Measurements from ENCODE around the gene DIAPH3. TPM values are rescaled to one million over a fixed set of nuclear protein-coding genes. Genes with fewer than 3 reads are reported as not detected.

Gene DIAPH3
- polyA plus RNA-seq, 3 donors, result 0.04 to 0.09 TPM; not detected in 1

- H3K9ac ChIP-seq (ENCODE audit: insufficient read depth, low read length, poor library complexity, severe bottlenecking), result no peak overlapping the region
- H3K4me3 Mint-ChIP-seq, result no peak overlapping the region
- H3K36me3 ChIP-seq (replicated peaks in 1 of 2; ENCODE audit: control insufficient read depth in 1 of 2, insufficient read depth in 2 of 2, low read length in 2 of 2), result no peaks in the 10 kb centered on the region
- intact Hi-C loops (cut with micrococcal nuclease), result no loop called here
- peaks cover 5 to 9% of the 10 kb centered on the region in 2 donors for H3K36me3 Mint-ChIP-seq
- no peak overlapping the region for H3K27ac Mint-ChIP-seq
- no peaks in the 10 kb centered on the region for H3K79me2 ChIP-seq (ENCODE audit: insufficient read depth, low read length)
- DNase-seq, result no peak
- no peaks in the 10 kb centered on the region for H3K27me3 Mint-ChIP-seq (ENCODE audit: low read depth in 3 of 3)
- H3K4me1 Mint-ChIP-seq, result no peaks in the 10 kb centered on the region
- H3K9me3 Mint-ChIP-seq, result peaks cover 0 to 1% (median 0%) of the 10 kb centered on the region in 7 donors
- no peaks in the 10 kb centered on the region for H3K4me1 ChIP-seq (ENCODE audit: control insufficient read depth in 1 of 2, insufficient read depth in 2 of 2, low read length in 2 of 2)
- TF ChIP-seq CTCF (IDR thresholded peaks at IDR 0.05), result no peak
- H4K20me1 ChIP-seq (ENCODE audit: insufficient read depth, low read length), result no peaks in the 10 kb centered on the region
- no peak overlapping the region for H2AFZ ChIP-seq (ENCODE audit: insufficient read depth, low read depth, low read length, poor library complexity, severe bottlenecking)
- H3K4me2 ChIP-seq (replicated peaks; ENCODE audit: extremely low read depth, low read length, poor library complexity, severe bottlenecking), result no peak overlapping the region
- no CpG with 5 or more reads among the region's 2 CpGs for WGBS (ENCODE audit: insufficient coverage)
- no peak overlapping the region for H3K27ac ChIP-seq (ENCODE audit: low read depth in 1 of 2, low read length in 2 of 2)
- no peaks in the 10 kb centered on the region for H3K9me3 ChIP-seq (replicated peaks in 1 of 2; ENCODE audit: control insufficient read depth in 1 of 2, insufficient read depth in 1 of 2, low read length in 2 of 2)
- no peak overlapping the region for H3K4me3 ChIP-seq (replicated peaks in 1 of 3; ENCODE audit: low read depth in 2 of 3, low read length in 3 of 3)
- H3K27me3 ChIP-seq (ENCODE audit: control insufficient read depth in 2 of 2, insufficient read depth in 2 of 2, low read length in 2 of 2), result no peaks in the 10 kb centered on the region
These were observed 184.1 kb downstream of the DIAPH3 start for GRCh38 chr13:59979589-59979988.

DNA sequence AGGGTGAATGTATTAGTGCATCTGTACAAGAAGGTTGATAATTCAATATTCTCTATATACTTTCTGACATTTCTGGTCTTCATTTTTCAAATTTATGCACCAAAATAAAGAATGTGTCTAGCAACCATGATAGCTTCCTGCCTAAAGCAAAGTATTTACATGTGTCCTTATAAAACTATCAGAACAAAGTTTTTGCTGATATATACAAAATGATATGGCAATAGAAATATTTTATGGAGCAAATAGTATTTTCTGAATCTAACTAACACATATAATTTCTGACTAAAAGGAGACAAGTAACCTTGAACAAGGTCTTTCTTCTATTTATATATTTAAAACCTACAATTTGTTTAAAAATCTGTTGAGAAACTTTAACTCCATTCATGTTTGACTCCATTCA is 184.9 kb downstream of the DIAPH3 start:
- H3K4me2 ChIP-seq (replicated peaks; ENCODE audit: extremely low read depth, low read length, poor library complexity, severe bottlenecking), result no peak overlapping the region
- no peaks in the 10 kb centered on the region for H3K27me3 Mint-ChIP-seq (ENCODE audit: low read depth in 3 of 3)
- H3K79me2 ChIP-seq (ENCODE audit: insufficient read depth, low read length), result no peaks in the 10 kb centered on the region
- H3K27me3 ChIP-seq (ENCODE audit: control insufficient read depth in 2 of 2, insufficient read depth in 2 of 2, low read length in 2 of 2), result no peaks in the 10 kb centered on the region
- no peaks in the 10 kb centered on the region for H3K4me1 ChIP-seq (ENCODE audit: control insufficient read depth in 1 of 2, insufficient read depth in 2 of 2, low read length in 2 of 2)
- DNase-seq, result no peak
- H3K27ac Mint-ChIP-seq, result no peak overlapping the region
- H3K9me3 Mint-ChIP-seq, result no peaks in the 10 kb centered on the region
- H3K4me1 Mint-ChIP-seq, result no peaks in the 10 kb centered on the region
- H3K27ac ChIP-seq (ENCODE audit: low read depth in 1 of 2, low read length in 2 of 2), result no peak overlapping the region
- H3K9ac ChIP-seq (ENCODE audit: insufficient read depth, low read length, poor library complexity, severe bottlenecking), result no peak overlapping the region
- no peaks in the 10 kb centered on the region for H3K36me3 ChIP-seq (replicated peaks in 1 of 2; ENCODE audit: control insufficient read depth in 1 of 2, insufficient read depth in 2 of 2, low read length in 2 of 2)
- no peak overlapping the region for H2AFZ ChIP-seq (ENCODE audit: insufficient read depth, low read depth, low read length, poor library complexity, severe bottlenecking)
- peaks cover 6 to 9% of the 10 kb centered on the region in 2 donors for H3K36me3 Mint-ChIP-seq
- TF ChIP-seq CTCF (IDR thresholded peaks at IDR 0.05), result no peak
- no peaks in the 10 kb centered on the region for H3K9me3 ChIP-seq (replicated peaks in 1 of 2; ENCODE audit: control insufficient read depth in 1 of 2, insufficient read depth in 1 of 2, low read length in 2 of 2)
- H4K20me1 ChIP-seq (ENCODE audit: insufficient read depth, low read length), result no peaks in the 10 kb centered on the region
- H3K4me3 Mint-ChIP-seq, result no peak overlapping the region
- intact Hi-C loops (cut with micrococcal nuclease), result no loop called here
- H3K4me3 ChIP-seq (replicated peaks in 1 of 3; ENCODE audit: low read depth in 2 of 3, low read length in 3 of 3), result no peak overlapping the region

Data from CD14-positive monocyte (primary cell).